K562 (cell line): Measurements from ENCODE around the gene OTOP1. TPM values are rescaled to one million over a fixed set of nuclear protein-coding genes. Genes with fewer than 3 reads are reported as not detected.
"Not testable (repeated sequence)": the region's sequence is repeated elsewhere in the genome, so short reads cannot be mapped to it uniquely, and the experiment has no call there.

Source experiments
- ATAC-seq: fragments of 200-7000 bp; cut with Tn5 transposase; 3 replicates; pipeline ENCODE4 v1.9.1; 2020; ENCODE audit warnings: moderate library complexity
- BruUV-seq: library from RNA; stranded (reverse); fragments of 400-500 nt; replicated peaks from 2 replicates; lab custom pipeline; 2021; lab: Mats Ljungman, UMichigan
- CTCF ChIA-PET: fragments of 300-600 bp; formaldehyde crosslinking; extraction: SDS; loops from one replicate; lab custom pipeline; 2021; ENCODE audit warnings: low intra/inter-chr PET ratio; lab: Yijun Ruan, JAX
- POLR2A ChIA-PET: fragments of 300-600, 350-650 bp; sonication (Branson Sonifier 250); formaldehyde crosslinking; extraction: SDS; loops from one replicate; lab custom pipeline; 2021; ENCODE audit warnings: antibody characterized with exemption, inconsistent platforms; lab: Yijun Ruan, JAX
- DNase-seq, 4 experiments: peaks; one replicate each; pipeline versions ENCODE4 v3.0.0 to v3.0.0-alpha.2; 2011 to 2018; ENCODE audit warnings: low spot score in 3 of 4, mixed read lengths in 3 of 4; ENCODE audit errors: extremely low read depth in 1 of 4
- FAIRE-seq: peaks from 2 replicates; lab custom pipeline; 2011; peaks lifted over from hg19 to GRCh38; lab: Jason Lieb, UNC
- H2AFZ ChIP-seq: 2 replicates; pipeline ENCODE4 v1.6.0; 2011; ENCODE audit warnings: low read depth, low read length, control low read depth, inconsistent platforms
- H3K27ac ChIP-seq: fragments of 200-600 bp; 3 replicates; pipeline ENCODE4 v1.8.0; 2011; ENCODE audit warnings: low read depth, mild to moderate bottlenecking, control low read depth, inconsistent platforms, low read length, moderate library complexity, mixed read lengths; ENCODE audit errors: extremely low read depth
- H3K27me3 ChIP-seq, 2 experiments: fragments of 300-600 bp in 1 of 2; 2 replicates in 1 of 2; 3 replicates in 1 of 2; pipeline versions ENCODE4 v1.6.0 to v1.8.0; 2011; ENCODE audit warnings: inconsistent platforms in 2 of 2, low read length in 2 of 2, mild to moderate bottlenecking in 1 of 2, mixed read lengths in 1 of 2, moderate library complexity in 1 of 2; ENCODE audit not compliant: control insufficient read depth in 2 of 2, insufficient read depth in 2 of 2
- H3K36me3 ChIP-seq: fragments of 300-600 bp; 3 replicates; pipeline ENCODE4 v1.8.0; 2011; ENCODE audit warnings: mild to moderate bottlenecking, low read length, inconsistent platforms; ENCODE audit not compliant: control insufficient read depth, insufficient read depth
- H3K4me1 ChIP-seq, 2 experiments: fragments of 200-600 bp in 1 of 2; replicated peaks in 1 of 2; 2 replicates in 1 of 2; 3 replicates in 1 of 2; pipeline versions ENCODE4 v1.5.1 to v1.8.0; 2011; ENCODE audit warnings: inconsistent platforms in 2 of 2, low read length in 2 of 2, mild to moderate bottlenecking in 1 of 2, mixed read lengths in 1 of 2, moderate library complexity in 1 of 2; ENCODE audit not compliant: control insufficient read depth in 2 of 2, insufficient read depth in 2 of 2
- H3K4me2 ChIP-seq: 2 replicates; pipeline ENCODE4 v1.6.1; 2011; ENCODE audit warnings: low read length, control low read depth, inconsistent platforms, mixed read lengths; ENCODE audit not compliant: insufficient read depth
- H3K4me3 ChIP-seq: fragments of 200-600 bp; sonication (generic), shearing (Covaris generic); 2 replicates; pipeline ENCODE4 v1.5.1; 2016; ENCODE audit warnings: control low read depth, inconsistent platforms
- H3K79me2 ChIP-seq: fragments of 200-600 bp; 3 replicates; pipeline ENCODE4 v1.8.0; 2011; ENCODE audit warnings: low read length, inconsistent platforms; ENCODE audit not compliant: control insufficient read depth, insufficient read depth
- H3K9ac ChIP-seq, 2 experiments: 2 replicates each; pipeline versions ENCODE4 v1.6.0 to v1.6.1; 2011; ENCODE audit warnings: low read depth in 2 of 2, low read length in 2 of 2, control low read depth in 1 of 2, inconsistent platforms in 1 of 2, mild to moderate bottlenecking in 1 of 2, mixed read lengths in 1 of 2; ENCODE audit not compliant: insufficient read depth in 1 of 2
- H3K9me1 ChIP-seq: one replicate; pipeline ENCODE4 v1.6.0; 2011; ENCODE audit warnings: inconsistent platforms, mild to moderate bottlenecking, low read length, moderate library complexity; ENCODE audit not compliant: control insufficient read depth, insufficient read depth
- H3K9me3 ChIP-seq: replicated peaks from 2 replicates; pipeline ENCODE4 v1.5.1; 2011; ENCODE audit warnings: low read depth, low read length, inconsistent platforms; ENCODE audit not compliant: control insufficient read depth, insufficient read depth
- H4K20me1 ChIP-seq: replicated peaks from 2 replicates; pipeline ENCODE4 v1.6.1; 2011; ENCODE audit warnings: low read length, inconsistent platforms, mixed read lengths; ENCODE audit not compliant: control insufficient read depth, insufficient read depth
- CTCF ChIP-seq, 3 experiments: IDR thresholded peaks in 2 of 3; conservative IDR thresholded peaks in 1 of 3; 2 replicates each; pipeline ENCODE4 v1.5.1; 2011 to 2012; ENCODE audit warnings: low read length in 3 of 3, mild to moderate bottlenecking in 3 of 3, control low read depth in 2 of 3, improper control_type of control experiment in 1 of 3, inconsistent platforms in 1 of 3, low read depth in 1 of 3, mixed read lengths in 1 of 3, moderate library complexity in 1 of 3; ENCODE audit not compliant: insufficient read depth in 2 of 3
- CTCFL ChIP-seq: IDR thresholded peaks from 2 replicates; pipeline ENCODE4 v1.6.1; 2011; ENCODE audit warnings: borderline replicate concordance, low read depth, mild to moderate bottlenecking, moderate library complexity, low read length; ENCODE audit not compliant: insufficient read depth, poor library complexity, severe bottlenecking
- DEAF1 ChIP-seq: fragments of 450-650 bp; formaldehyde crosslinking; IDR thresholded peaks from 2 replicates; pipeline ENCODE4 v1.4.0; 2020; ENCODE audit warnings: mild to moderate bottlenecking, moderate library complexity
- ZBTB40 ChIP-seq, 2 experiments: fragments of 450-650 bp in 1 of 2; sonication (generic) in 1 of 2; formaldehyde crosslinking in 1 of 2; IDR thresholded peaks; 2 replicates each; pipeline versions ENCODE4 v1.7.1 to v1.9.0; 2016 to 2022; ENCODE audit warnings: inconsistent platforms in 1 of 2, mild to moderate bottlenecking in 1 of 2, missing genetic modification reagents in 1 of 2
- WGBS: fragments of 100-300 bp; shearing (Covaris generic); methylation state at CpG from one replicate; pipeline ENCODE4 v1.1.6; 2016; ENCODE audit warnings: low coverage, mixed read lengths; ENCODE audit not compliant: insufficient coverage; ENCODE audit errors: missing lambda C conversion rate; 5-methylcytosine and 5-hydroxymethylcytosine counted together
- in situ Hi-C: fragments of 300-500 bp; cut with MboI; formaldehyde crosslinking; loops from 4 replicates; pipeline ENCODE4 v1.15.0; 2018; ENCODE audit warnings: inconsistent platforms, mixed read lengths
- intact Hi-C: fragments of 100-400 bp; cut with micrococcal nuclease; formaldehyde crosslinking; loops from 2 replicates; pipeline ENCODE4 v1.14.2; 2022
- polyA plus RNA-seq, 8 experiments: library from polyadenylated mRNA; depleted of rRNA in 4 of 8; stranded (reverse) in 5 of 8; unstranded in 3 of 8; fragments of >200 nt; fragmentation: Nextera tagmentation in 2 of 8; fragmentation: Illumina TruSeq in 1 of 8; extraction: Ambion mirVana in 2 of 8; extraction: Trizol in 1 of 8; gene quantifications; 2 replicates each; pipeline versions ENCODE4 v1.2.1 to v1.2.3, GENCODE V29; 2011 to 2014; ENCODE audit warnings: inconsistent platforms in 1 of 8, missing spikeins in 1 of 8
- total RNA-seq, 7 experiments: library from RNA; depleted of rRNA in 6 of 7; stranded (reverse); fragments of >200 nt in 6 of 7; fragmentation: Illumina TruSeq in 2 of 7; extraction: Trizol in 2 of 7; gene quantifications; 2 replicates each; pipeline versions ENCODE4 v1.2.1 to v1.2.3, GENCODE V29; 2011 to 2021; ENCODE audit warnings: low replicate concordance in 1 of 7

OTOP1 gene
- total and polyA plus RNA-seq, 9 of the 15 experiments (the other 6 are each of a cell fraction or from before 2014, with no cell fraction given) = not detected

- TF ChIP-seq ZBTB40 (IDR thresholded peaks at IDR 0.05) = peak; percentile 63; the same call in 1 of the 2 replicates
- not testable (repeated sequence) for TF ChIP-seq ZBTB40 (CRISPR knock-in tag; IDR thresholded peaks at IDR 0.05)
- TF ChIP-seq DEAF1 (CRISPR knock-in tag) = 0 out of 2 replicates have a peak, but pooled peaks have one; percentile 25
- TF ChIP-seq CTCFL = peak; percentile 15
- peak; percentile 63 to 67 (median 67) for TF ChIP-seq CTCF (IDR thresholded peaks at IDR 0.05 in 2 of 3, conservative IDR thresholded peaks at IDR 0.05 in 1 of 3; ENCODE audit: insufficient read depth in 2 of 3, low read depth in 1 of 3, low read length in 3 of 3)
These were observed 81.1 kb downstream of the OTOP1 start (continued) for GRCh38 chr4:4145622-4146021.

- H3K79me2 ChIP-seq, H3K36me3 ChIP-seq, H2AFZ ChIP-seq, DNase-seq, FAIRE-seq, H3K9me3 ChIP-seq, BruUV-seq, POLR2A ChIA-PET, intact Hi-C loops, H3K9ac ChIP-seq, H3K27me3 ChIP-seq, CTCF ChIA-PET, H3K4me1 ChIP-seq, H3K27ac ChIP-seq, H3K4me3 ChIP-seq, H4K20me1 ChIP-seq, H3K9me1 ChIP-seq, ATAC-seq, in situ Hi-C loops, H3K4me2 ChIP-seq: not testable (repeated sequence)
- 60% methylated on average over 1 of the region's 47 CpGs for WGBS
These were observed 83.4 kb downstream of the OTOP1 start for GRCh38 chr4:4143376-4143775.
